Measurements from ENCODE around the gene GCNT4. TPM values are rescaled to one million over a fixed set of nuclear protein-coding genes. Genes with fewer than 3 reads are reported as not detected.

GCNT4 gene
- total and polyA plus RNA-seq, 2 donors: 20.7 to 22.9 TPM

DNA sequence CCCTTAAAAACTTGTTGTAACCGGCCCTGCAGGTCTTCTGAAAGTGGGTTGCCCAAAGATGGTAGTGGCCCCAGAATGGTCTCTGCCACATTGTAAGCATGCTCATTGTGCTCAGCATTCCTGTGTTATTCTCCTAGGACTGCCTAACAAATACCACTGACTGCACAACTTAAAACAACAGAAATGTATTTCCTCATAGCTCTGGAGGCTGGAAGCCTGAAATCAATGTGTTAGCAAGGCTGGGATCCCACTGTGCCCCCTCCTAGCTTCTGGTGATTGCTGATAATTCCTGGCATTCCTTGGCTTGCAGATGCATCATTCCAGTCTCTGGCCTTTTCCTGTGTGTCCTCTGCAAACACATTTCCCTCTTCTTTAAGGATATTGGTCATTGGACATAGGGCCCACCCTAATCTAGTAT, 3.4 kb upstream of the GCNT4 start:
- no peaks in the 10 kb centered on the region for H3K36me3 ChIP-seq (ENCODE audit: control insufficient read depth in 2 of 2, insufficient read depth in 2 of 2, low read length in 1 of 2)
- H3K27me3 ChIP-seq (ENCODE audit: control insufficient read depth in 2 of 2, insufficient read depth in 1 of 2, low read length in 1 of 2): peaks cover 0 to 8% of the 10 kb centered on the region in 2 donors
- no peak overlapping the region for H3K27ac ChIP-seq (ENCODE audit: low read depth in 1 of 2, low read length in 1 of 2)
- H3K4me1 ChIP-seq (ENCODE audit: control insufficient read depth in 2 of 2, insufficient read depth in 2 of 2, low read length in 2 of 2): peaks cover 65 to 76% of the 10 kb centered on the region in 2 donors
- H3K4me3 ChIP-seq (ENCODE audit: low read length in 2 of 2): no peak overlapping the region
- WGBS: 98% methylated on average over 1 of the region's 1 CpG
- H3K9me3 ChIP-seq (ENCODE audit: control insufficient read depth in 2 of 2, insufficient read depth in 1 of 2, low read length in 1 of 2): no peaks in the 10 kb centered on the region
- DNase-seq (ENCODE audit: low read depth in 6 of 9, low spot score in 9 of 9): no peak

DNA sequence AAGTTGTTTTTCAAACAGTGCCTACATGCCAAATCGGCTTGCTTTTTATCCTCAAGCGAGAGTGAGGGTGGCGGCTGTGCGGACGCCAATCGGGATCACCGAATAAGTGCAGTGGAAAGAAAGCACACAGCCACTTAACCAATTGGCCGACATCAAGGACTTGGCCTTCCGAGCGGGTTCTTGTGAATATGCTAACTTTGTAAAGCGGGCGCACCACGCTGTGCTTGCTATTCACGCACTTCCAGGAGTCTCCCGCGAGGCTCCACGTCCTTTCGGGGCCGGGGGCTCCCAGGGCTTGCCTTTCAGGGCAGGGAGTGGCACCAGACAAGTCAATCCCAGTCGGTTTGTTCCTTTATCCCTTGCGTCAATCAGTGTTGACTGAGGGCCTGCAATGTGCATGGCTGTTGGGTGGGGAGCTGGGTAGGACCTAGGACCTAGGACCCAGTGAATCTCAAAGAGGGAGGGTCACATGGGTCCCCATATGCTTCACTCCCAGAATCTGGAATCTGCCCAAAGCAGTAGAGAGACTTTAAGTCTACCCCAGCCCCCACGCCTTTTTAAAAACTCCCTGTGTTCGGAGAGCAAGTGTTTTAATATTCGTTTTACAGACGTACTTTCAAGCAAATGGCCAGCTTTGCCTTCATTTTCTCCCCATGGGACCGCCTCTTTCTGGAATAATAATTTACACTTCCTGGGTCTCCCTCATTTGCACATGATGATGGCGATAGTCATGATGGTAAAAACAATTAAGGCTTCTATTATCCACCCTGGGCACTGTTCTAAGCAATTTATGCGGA, 2.0 kb upstream of the GCNT4 start:
- peak overlapping the region; percentile 74 to 97 for H3K4me3 ChIP-seq (ENCODE audit: low read length in 2 of 2)
- peak overlapping the region; percentile 98 to 99 for H3K27ac ChIP-seq (ENCODE audit: low read depth in 1 of 2, low read length in 1 of 2)
- no peaks in the 10 kb centered on the region for H3K9me3 ChIP-seq (ENCODE audit: control insufficient read depth in 2 of 2, insufficient read depth in 1 of 2, low read length in 1 of 2)
- DNase-seq (ENCODE audit: low read depth in 6 of 9, low spot score in 9 of 9): no peak
- peaks cover 0 to 3% of the 10 kb centered on the region in 2 donors for H3K36me3 ChIP-seq (ENCODE audit: control insufficient read depth in 2 of 2, insufficient read depth in 2 of 2, low read length in 1 of 2)
- H3K4me1 ChIP-seq (ENCODE audit: control insufficient read depth in 2 of 2, insufficient read depth in 2 of 2, low read length in 2 of 2): peaks cover 65 to 76% of the 10 kb centered on the region in 2 donors
- H3K27me3 ChIP-seq (ENCODE audit: control insufficient read depth in 2 of 2, insufficient read depth in 1 of 2, low read length in 1 of 2): peaks cover 0 to 8% of the 10 kb centered on the region in 2 donors
- WGBS: 64% methylated on average over 28 of the region's 28 CpGs

DNA sequence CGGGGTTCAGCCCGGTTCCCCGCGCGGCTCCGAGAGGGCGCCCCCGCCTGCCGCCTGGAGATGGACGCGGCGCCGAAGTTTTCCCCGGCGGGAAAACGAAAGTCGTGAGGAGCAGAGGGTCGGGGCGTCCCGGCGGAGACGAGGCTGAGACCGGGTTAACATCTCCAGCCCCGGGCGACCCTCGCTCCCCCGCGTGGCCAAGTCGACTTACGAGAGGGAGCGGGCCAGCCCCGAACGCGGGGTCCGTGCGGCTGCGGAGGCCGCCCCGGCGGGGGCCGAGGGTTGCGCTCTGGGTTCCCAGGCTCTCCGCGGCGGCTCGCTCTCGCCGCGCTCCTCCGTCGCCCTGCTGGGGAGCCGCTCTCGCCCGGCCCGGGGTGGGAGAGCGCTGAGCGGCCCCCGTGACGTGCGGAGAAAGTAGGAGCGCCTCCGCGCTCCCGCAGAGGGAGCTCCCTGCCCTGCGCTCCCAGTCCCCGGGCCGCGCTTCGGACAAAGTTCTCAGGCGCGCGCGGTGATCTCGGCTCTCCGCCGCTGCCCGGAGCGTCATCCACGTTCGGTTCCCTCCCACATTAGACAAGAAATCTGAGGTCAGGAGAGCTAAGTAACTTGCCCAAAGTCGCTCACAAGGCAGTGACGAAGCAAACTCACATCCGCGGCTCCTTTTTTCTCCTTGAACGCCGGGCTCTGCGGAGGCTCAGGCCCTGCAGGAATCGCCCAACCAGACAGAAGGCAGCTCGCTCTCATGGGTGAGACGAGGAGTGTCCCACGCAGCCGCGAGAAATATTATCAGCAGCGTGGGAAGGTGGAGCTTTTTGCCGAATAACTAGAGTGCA, 1.2 kb upstream of the GCNT4 start:
- H3K27ac ChIP-seq (ENCODE audit: low read depth in 1 of 2, low read length in 1 of 2): peak overlapping the region; percentile 98 to 99
- peak in 7 of 9 donors; percentile 57 to 87 (median 68) for DNase-seq (ENCODE audit: low read depth in 6 of 9, low spot score in 9 of 9)
- H3K36me3 ChIP-seq (ENCODE audit: control insufficient read depth in 2 of 2, insufficient read depth in 2 of 2, low read length in 1 of 2): peaks cover under 1 to 11% of the 10 kb centered on the region in 2 donors
- peaks cover 0 to 8% of the 10 kb centered on the region in 2 donors for H3K27me3 ChIP-seq (ENCODE audit: control insufficient read depth in 2 of 2, insufficient read depth in 1 of 2, low read length in 1 of 2)
- peak overlapping the region; percentile 74 to 97 for H3K4me3 ChIP-seq (ENCODE audit: low read length in 2 of 2)
- H3K9me3 ChIP-seq (ENCODE audit: control insufficient read depth in 2 of 2, insufficient read depth in 1 of 2, low read length in 1 of 2): no peaks in the 10 kb centered on the region
- WGBS: under 1% methylated on average over 95 of the region's 95 CpGs
- peaks cover 60 to 72% of the 10 kb centered on the region in 2 donors for H3K4me1 ChIP-seq (ENCODE audit: control insufficient read depth in 2 of 2, insufficient read depth in 2 of 2, low read length in 2 of 2)

DNA sequence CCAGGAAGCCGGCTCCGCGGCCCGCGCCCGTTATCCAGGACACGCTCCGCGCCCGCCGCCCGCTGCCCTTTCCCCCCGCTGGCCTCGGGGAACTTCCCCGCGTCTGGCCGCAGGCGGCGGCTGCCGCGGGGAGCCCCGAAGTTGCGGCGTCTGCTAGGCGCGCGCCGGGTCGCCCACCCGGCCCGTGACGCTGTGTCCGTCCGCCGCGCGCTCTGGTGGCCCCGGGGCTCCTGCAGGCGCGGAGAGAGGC, 621 bp upstream of the GCNT4 start:
- peak overlapping the region; percentile 74 to 97 for H3K4me3 ChIP-seq (ENCODE audit: low read length in 2 of 2)
- peaks cover 0 to 8% of the 10 kb centered on the region in 2 donors for H3K27me3 ChIP-seq (ENCODE audit: control insufficient read depth in 2 of 2, insufficient read depth in 1 of 2, low read length in 1 of 2)
- H3K36me3 ChIP-seq (ENCODE audit: control insufficient read depth in 2 of 2, insufficient read depth in 2 of 2, low read length in 1 of 2): peaks cover 4 to 15% of the 10 kb centered on the region in 2 donors
- H3K4me1 ChIP-seq (ENCODE audit: control insufficient read depth in 2 of 2, insufficient read depth in 2 of 2, low read length in 2 of 2): peaks cover 58 to 70% of the 10 kb centered on the region in 2 donors
- under 1% methylated on average over 40 of the region's 40 CpGs for WGBS
- no peak for DNase-seq (ENCODE audit: low read depth in 6 of 9, low spot score in 9 of 9)
- H3K27ac ChIP-seq (ENCODE audit: low read depth in 1 of 2, low read length in 1 of 2): peak overlapping the region; percentile 98 to 99
- no peaks in the 10 kb centered on the region for H3K9me3 ChIP-seq (ENCODE audit: control insufficient read depth in 2 of 2, insufficient read depth in 1 of 2, low read length in 1 of 2)

DNA sequence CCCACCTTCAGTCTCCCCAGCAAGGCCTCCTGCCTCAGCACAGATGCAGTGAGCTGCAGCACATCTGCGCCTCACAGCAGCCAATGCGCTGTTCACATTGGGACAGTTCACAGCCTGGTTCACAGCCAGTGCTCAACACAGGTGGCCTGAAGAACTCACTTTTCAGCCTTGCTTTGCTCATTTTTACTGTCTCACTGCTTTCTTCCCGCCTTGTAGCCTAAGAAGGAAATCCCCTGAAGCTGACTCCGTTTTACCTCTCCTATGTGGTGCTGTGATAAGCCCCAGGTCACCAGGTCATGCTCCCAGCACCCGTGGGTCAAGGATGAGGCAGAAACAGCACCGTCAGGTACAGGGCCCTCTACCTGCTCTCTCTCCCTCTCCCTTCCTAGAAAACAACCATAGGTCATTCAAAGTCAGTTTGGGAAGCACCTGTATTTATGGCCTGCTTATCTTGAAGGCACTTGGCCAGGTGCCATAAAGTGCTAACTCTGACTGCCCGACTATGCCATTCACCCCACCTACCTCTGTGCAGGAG, 1.1 kb downstream of the GCNT4 start:
- peak overlapping the region; percentile 83 to 99 for H3K27ac ChIP-seq (ENCODE audit: low read depth in 1 of 2, low read length in 1 of 2)
- peak in 7 of 9 donors; percentile 61 to 92 (median 80) for DNase-seq (ENCODE audit: low read depth in 6 of 9, low spot score in 9 of 9)
- H3K36me3 ChIP-seq (ENCODE audit: control insufficient read depth in 2 of 2, insufficient read depth in 2 of 2, low read length in 1 of 2): peaks cover 10 to 30% of the 10 kb centered on the region in 2 donors
- WGBS: 32% methylated on average over 7 of the region's 7 CpGs
- peaks cover 43 to 53% of the 10 kb centered on the region in 2 donors for H3K4me1 ChIP-seq (ENCODE audit: control insufficient read depth in 2 of 2, insufficient read depth in 2 of 2, low read length in 2 of 2)
- H3K4me3 ChIP-seq (ENCODE audit: low read length in 2 of 2): peak overlapping the region; percentile 74 to 97
- peaks cover 0 to 8% of the 10 kb centered on the region in 2 donors for H3K27me3 ChIP-seq (ENCODE audit: control insufficient read depth in 2 of 2, insufficient read depth in 1 of 2, low read length in 1 of 2)
- H3K9me3 ChIP-seq (ENCODE audit: control insufficient read depth in 2 of 2, insufficient read depth in 1 of 2, low read length in 1 of 2): no peaks in the 10 kb centered on the region

DNA sequence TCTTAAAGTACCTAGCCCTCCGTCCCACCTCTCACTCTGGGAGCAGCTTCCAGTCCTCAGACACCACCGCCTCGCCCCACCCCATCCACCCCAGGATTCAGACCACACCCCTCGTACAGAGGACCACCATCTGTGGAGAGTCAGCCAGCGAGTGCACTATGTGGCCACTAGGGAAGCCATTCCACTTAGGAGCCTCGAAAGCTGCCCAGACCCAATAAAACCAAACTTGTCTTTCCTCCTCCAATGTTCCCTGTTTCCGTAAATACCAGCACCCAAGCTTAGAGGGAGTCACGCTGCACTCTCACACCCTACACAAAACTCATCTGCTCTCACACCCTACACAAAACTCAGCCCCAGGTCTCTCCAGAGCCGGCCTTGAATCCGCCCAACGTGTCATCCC, 1.9 kb downstream of the GCNT4 start:
- Histone ChIP-seq H3K4me1 (ENCODE audit: control insufficient read depth in 2 of 2, insufficient read depth in 2 of 2, low read length in 2 of 2) (peaks cover 34 to 45% of the 10 kb centered on the region in 2 donors), H3K27me3 (ENCODE audit: control insufficient read depth in 2 of 2, insufficient read depth in 1 of 2, low read length in 1 of 2) (peaks cover 0 to 8% of the 10 kb centered on the region in 2 donors), H3K36me3 (ENCODE audit: control insufficient read depth in 2 of 2, insufficient read depth in 2 of 2, low read length in 1 of 2) (peaks cover 14 to 39% of the 10 kb centered on the region in 2 donors), H3K4me3 (ENCODE audit: low read length in 2 of 2) (peak overlapping the region; percentile 74 to 97), H3K27ac (ENCODE audit: low read depth in 1 of 2, low read length in 1 of 2) (peak overlapping the region; percentile 72 to 99), H3K9me3 (ENCODE audit: control insufficient read depth in 2 of 2, insufficient read depth in 1 of 2, low read length in 1 of 2) (no peaks in the 10 kb centered on the region)
- 92% methylated on average over 11 of the region's 11 CpGs for WGBS
- DNase-seq (ENCODE audit: low read depth in 6 of 9, low spot score in 9 of 9): peak in 1 of 9 donors; percentile 52

DNA sequence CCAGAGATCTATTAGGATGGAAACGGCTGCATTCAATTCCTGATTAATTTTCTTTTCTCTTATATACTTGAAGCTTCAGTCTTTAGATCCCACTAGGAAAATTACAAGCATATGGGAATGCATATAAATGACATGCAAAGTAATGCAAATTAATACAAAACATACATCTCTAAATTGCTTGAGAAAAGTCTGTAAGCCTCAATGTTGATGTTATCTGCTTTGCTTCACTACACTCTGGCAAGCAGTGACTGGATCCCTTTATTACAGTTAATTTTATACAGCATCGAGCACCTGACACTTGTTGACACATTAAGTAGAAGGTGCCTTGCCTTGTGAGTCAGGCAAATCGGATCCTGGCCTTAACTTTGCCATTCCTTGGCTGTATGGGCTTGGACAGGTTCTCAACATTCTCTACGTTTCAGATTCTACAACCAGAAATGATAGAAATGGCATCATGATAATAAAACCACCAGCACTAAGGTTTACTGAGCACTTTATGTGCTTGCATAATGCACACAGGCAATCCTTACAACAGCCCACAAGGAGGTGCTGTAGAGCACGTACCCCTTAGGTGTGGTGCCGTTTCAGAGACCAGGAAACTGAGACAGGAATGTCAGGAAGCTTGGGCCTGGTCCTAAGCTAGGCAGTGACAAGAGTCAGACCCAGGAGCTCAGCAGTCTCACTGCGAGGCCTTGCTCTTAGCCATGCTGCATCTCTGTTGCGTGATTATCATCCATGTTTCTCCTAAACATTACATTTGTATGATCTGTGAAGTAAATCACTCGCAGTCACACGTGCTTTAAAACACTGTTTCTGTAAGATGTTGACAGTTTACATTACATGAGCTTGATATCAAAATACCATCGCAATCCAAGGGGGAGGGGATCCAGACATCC, 2.7 kb downstream of the GCNT4 start:
- H3K27me3 ChIP-seq (ENCODE audit: control insufficient read depth in 2 of 2, insufficient read depth in 1 of 2, low read length in 1 of 2): peaks cover 0 to 8% of the 10 kb centered on the region in 2 donors
- DNase-seq (ENCODE audit: low read depth in 6 of 9, low spot score in 9 of 9): peak in 7 of 9 donors; percentile 70 to 90 (median 83)
- H3K4me1 ChIP-seq (ENCODE audit: control insufficient read depth in 2 of 2, insufficient read depth in 2 of 2, low read length in 2 of 2): peaks cover 28 to 39% of the 10 kb centered on the region in 2 donors
- no peaks in the 10 kb centered on the region for H3K9me3 ChIP-seq (ENCODE audit: control insufficient read depth in 2 of 2, insufficient read depth in 1 of 2, low read length in 1 of 2)
- peaks cover 14 to 44% of the 10 kb centered on the region in 2 donors for H3K36me3 ChIP-seq (ENCODE audit: control insufficient read depth in 2 of 2, insufficient read depth in 2 of 2, low read length in 1 of 2)
- H3K27ac ChIP-seq (ENCODE audit: low read depth in 1 of 2, low read length in 1 of 2): peak overlapping the region; percentile 72 to 99
- H3K4me3 ChIP-seq (ENCODE audit: low read length in 2 of 2): peak overlapping the region; percentile 74 to 97
- 66% methylated on average over 11 of the region's 11 CpGs for WGBS

DNA sequence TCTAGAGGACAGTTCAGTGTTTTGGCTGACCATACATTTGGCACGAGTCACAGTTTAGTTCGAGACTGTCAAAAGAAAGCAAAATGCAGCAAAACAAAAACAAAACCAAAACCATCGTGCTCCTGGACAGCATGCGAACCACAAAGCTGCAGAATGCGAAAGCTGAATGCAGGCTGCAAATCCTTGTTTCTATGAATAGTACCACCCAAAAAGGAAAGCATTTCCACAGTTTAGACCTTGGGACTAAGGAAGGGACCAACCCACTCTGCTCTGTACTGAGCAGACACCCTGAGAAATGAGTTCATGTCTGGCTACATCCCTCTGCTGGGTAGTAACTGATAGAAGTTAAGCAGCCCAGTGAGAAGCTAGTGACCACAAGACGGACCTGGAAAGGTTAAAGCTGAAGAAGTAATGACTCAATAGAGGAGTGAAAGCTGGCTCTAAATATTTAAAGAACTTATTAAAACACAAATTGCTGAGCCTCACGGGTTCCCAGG, 3.9 kb downstream of the GCNT4 start:
- Histone ChIP-seq H3K9me3 (ENCODE audit: control insufficient read depth in 2 of 2, insufficient read depth in 1 of 2, low read length in 1 of 2) (no peaks in the 10 kb centered on the region), H3K4me3 (ENCODE audit: low read length in 2 of 2) (no peak overlapping the region), H3K27ac (ENCODE audit: low read depth in 1 of 2, low read length in 1 of 2) (no peak overlapping the region), H3K27me3 (ENCODE audit: control insufficient read depth in 2 of 2, insufficient read depth in 1 of 2, low read length in 1 of 2) (peaks cover 0 to 4% of the 10 kb centered on the region in 2 donors), H3K4me1 (ENCODE audit: control insufficient read depth in 2 of 2, insufficient read depth in 2 of 2, low read length in 2 of 2) (peaks cover 23 to 34% of the 10 kb centered on the region in 2 donors), H3K36me3 (ENCODE audit: control insufficient read depth in 2 of 2, insufficient read depth in 2 of 2, low read length in 1 of 2) (peaks cover 23 to 56% of the 10 kb centered on the region in 2 donors)
- 89% methylated on average over 7 of the region's 7 CpGs for WGBS
- no peak for DNase-seq (ENCODE audit: low read depth in 6 of 9, low spot score in 9 of 9)
